Measurements from ENCODE around the gene TPP1. TPM values are rescaled to one million over a fixed set of nuclear protein-coding genes. Genes with fewer than 3 reads are reported as not detected.

The TPP1 gene
- total and polyA plus RNA-seq, 8 donors: 60.3 to 264 (median 70.0) TPM

GRCh38 chr11:6654281-6655019, 35.2 kb upstream of the TPP1 start:
- Histone ChIP-seq H3K9me3 (no peaks in the 10 kb centered on the region), H3K4me1 (peaks cover 0 to 9% of the 10 kb centered on the region in 2 donors), H3K36me3 (no peaks in the 10 kb centered on the region), H3K4me3 (peak overlapping the region; percentile 22 to 32), H3K27ac (peak overlapping the region; percentile 44 to 55), H3K27me3 (peaks cover 0 to 34% of the 10 kb centered on the region in 2 donors)
- no peak for TF ChIP-seq CTCF (IDR thresholded peaks at IDR 0.05)
- intact Hi-C loops (cut with DNase I): no loop called here
- DNase-seq: no peak
- ATAC-seq: no peak

DNA sequence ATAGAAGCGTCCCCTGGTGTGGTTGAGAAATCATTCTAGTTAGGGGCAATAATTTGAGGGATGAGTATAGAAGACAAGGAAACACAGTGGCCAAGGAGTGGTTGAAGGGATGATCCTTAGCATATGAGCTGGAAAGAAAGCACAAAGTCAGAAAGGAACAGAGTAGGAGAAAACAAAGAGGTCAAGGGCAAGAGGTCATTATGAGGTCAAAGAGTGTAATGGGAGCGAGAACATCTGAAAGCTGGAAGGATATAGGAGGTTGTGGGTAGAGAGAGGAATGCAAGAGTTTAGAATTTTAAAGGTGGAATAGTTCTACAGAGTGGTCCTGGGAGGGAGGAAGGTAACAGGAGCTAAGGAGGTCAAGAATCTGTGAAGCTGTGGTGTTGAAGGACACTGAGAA, 34.4 kb upstream of the TPP1 start:
- Histone ChIP-seq H3K36me3 (no peaks in the 10 kb centered on the region), H3K27ac (no peak overlapping the region), H3K4me3 (no peak overlapping the region), H3K27me3 (peaks cover 0 to 34% of the 10 kb centered on the region in 2 donors), H3K9me3 (no peaks in the 10 kb centered on the region), H3K4me1 (peaks cover 0 to 16% of the 10 kb centered on the region in 2 donors)
- intact Hi-C loops (cut with DNase I): no loop called here
- no peak for TF ChIP-seq CTCF (IDR thresholded peaks at IDR 0.05)
- no peak for ATAC-seq
- DNase-seq: no peak

DNA sequence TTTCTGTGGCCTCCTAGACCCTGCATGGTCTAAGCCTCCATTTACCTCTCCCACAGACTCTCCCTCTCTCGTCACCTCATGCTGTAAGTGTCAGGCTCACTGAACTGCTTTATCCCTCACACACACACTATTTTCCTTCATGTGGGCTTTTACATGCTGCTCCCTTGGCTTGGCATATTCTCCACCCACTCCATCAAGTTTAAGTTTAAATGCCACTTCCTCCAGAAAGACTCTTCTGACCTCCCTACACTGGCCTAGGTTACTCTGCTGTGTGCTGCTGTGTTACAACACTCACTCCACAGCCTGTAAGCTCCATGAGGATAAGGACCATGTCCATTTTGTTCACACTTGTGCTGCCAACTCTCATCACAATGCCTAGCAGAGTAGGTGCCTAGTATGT, 33.9 kb upstream of the TPP1 start:
- Histone ChIP-seq H3K9me3 (no peaks in the 10 kb centered on the region), H3K36me3 (no peaks in the 10 kb centered on the region), H3K27me3 (peaks cover 0 to 34% of the 10 kb centered on the region in 2 donors), H3K4me1 (peaks cover 0 to 21% of the 10 kb centered on the region in 2 donors), H3K27ac (no peak overlapping the region), H3K4me3 (no peak overlapping the region)
- no peak for TF ChIP-seq CTCF (IDR thresholded peaks at IDR 0.05)
- ATAC-seq (no peak), DNase-seq (no peak)
- intact Hi-C loops (cut with DNase I): no loop called here

GRCh38 chr11:6652182-6652581, 33.0 kb upstream of the TPP1 start:
- Histone ChIP-seq H3K4me3 (no peak overlapping the region), H3K27me3 (peaks cover 0 to 34% of the 10 kb centered on the region in 2 donors), H3K4me1 (peaks cover 9 to 31% of the 10 kb centered on the region in 2 donors), H3K27ac (peak overlapping the region in 1 of 2 donors; percentile 8), H3K36me3 (no peaks in the 10 kb centered on the region), H3K9me3 (no peaks in the 10 kb centered on the region)
- ATAC-seq (no peak), DNase-seq (no peak)
- TF ChIP-seq CTCF (IDR thresholded peaks at IDR 0.05): no peak
- intact Hi-C loops (cut with DNase I): no loop called here

- no peak for TF ChIP-seq CTCF (IDR thresholded peaks at IDR 0.05)
- ATAC-seq (no peak), DNase-seq (no peak)
- intact Hi-C loops (cut with DNase I): no loop called here
- Histone ChIP-seq H3K9me3 (no peaks in the 10 kb centered on the region), H3K27me3 (peaks cover 0 to 22% of the 10 kb centered on the region in 2 donors), H3K36me3 (no peaks in the 10 kb centered on the region), H3K4me3 (no peak overlapping the region), H3K27ac (no peak overlapping the region), H3K4me1 (peaks cover 20 to 43% of the 10 kb centered on the region in 2 donors)
Observed at GRCh38 chr11:6650980-6651379, 31.8 kb upstream of the TPP1 start.

Data from left lung (tissue), 10 donors.